ENCODE results near the gene MPPE1.
A peak's percentile ranks its signal among the peaks of the same experiment; 100 is the strongest.
"Not testable (repeated sequence)": the region's sequence is repeated elsewhere in the genome, so short reads cannot be mapped to it uniquely, and the experiment has no call there.

Gene MPPE1

DNA sequence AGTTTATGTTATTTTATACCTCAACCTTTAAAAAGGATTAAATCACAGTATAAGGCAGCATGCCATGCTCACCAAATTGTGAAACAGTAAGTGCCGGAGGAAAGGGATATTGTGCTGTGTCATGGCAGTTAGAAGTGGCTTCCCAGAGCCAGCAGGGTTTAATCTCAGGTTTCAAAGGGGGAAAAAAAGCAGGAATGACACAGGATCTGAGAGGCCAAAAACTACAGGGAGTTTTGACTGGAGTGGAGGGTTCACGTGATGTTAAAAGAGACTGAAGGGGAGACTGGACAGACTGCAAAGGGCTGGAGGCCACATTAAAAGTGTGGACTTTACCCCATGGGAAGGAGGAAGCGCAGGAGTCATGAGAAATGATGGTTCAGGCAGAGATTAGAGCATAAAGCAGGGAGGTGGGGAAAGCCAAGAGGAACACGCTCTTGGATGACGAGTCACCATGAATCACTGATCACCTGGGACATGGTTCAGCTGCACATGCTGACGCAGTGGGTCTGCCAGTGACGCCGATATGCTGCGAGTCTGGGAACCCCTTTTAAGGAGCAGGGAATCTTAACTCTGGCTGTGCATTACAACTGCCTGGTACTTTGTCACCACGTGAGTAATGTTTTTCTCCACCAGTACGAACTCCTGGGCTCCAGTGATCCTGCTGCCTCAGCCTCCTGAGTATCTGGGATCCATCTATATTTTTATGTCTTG lies 50.8 kb downstream of the MPPE1 start:
- DNase-seq (ENCODE audit: low spot score): no peak

DNA sequence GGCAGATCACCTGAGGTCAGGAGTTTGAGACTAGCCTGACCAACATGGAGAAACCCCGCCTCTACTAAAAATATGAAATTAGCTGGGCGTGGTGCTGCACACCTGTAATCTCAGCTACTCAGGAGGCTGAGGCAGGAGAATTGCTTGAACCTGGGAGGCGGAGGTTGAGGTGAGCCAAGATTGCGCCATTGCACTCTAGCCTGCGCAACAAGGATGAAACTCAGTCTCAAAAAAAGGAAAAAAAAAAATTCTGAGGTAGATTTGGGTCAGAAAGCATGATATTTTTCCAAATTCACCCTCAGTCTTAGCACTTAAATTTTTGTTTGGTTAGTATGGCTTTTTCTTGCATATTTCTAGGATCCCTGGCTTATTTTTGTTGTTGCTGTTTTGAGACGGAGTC lies 53.6 kb downstream of the MPPE1 start:
- not testable (repeated sequence) for DNase-seq (ENCODE audit: low spot score)

DNA sequence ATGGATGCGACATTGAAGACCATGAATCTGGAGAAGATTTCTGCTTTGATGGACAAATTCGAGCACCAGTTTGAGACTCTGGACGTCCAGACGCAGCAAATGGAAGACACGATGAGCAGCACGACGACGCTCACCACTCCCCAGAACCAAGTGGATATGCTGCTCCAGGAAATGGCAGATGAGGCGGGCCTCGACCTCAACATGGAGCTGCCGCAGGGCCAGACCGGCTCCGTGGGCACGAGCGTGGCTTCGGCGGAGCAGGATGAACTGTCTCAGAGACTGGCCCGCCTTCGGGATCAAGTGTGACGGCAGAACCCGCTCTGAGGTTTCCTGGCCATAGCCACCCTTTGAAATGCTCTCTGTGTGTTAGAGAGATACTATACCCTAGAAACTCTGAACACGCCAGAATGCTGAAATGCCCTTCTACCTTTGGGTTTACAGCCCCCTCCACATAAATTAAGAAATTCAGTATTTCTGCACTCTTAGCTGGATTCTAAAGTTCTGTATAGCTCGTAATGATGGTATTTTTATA lies 56.2 kb downstream of the MPPE1 start:
- DNase-seq (ENCODE audit: low spot score): peak; percentile 37

DNA sequence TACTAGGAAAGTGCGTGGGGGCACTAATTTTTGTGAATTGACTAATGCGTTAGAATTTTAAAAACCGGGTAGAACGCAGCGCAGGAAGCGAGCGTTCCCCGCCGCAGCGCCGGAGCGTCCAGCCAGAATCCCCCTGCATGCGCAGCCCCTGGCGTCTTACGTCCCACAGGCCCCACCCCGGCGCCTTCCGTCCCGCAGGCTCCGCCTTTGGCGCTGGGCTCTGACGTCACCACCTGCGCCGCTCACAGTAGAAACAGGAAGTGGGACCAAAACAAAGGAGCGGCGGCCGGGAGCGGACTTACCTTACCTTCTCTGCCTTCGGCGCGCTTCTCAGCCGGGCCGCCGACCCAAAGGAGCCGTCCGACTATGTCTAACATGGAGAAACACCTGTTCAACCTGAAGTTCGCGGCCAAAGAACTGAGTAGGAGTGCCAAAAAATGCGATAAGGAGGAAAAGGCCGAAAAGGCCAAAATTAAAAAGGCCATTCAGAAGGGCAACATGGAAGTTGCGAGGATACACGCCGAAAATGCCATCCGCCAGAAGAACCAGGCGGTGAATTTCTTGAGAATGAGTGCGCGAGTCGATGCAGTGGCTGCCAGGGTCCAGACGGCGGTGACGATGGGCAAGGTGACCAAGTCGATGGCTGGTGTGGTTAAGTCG lies 56.8 kb downstream of the MPPE1 start, which contains the start of gene CHMP1B:
TSS of gene CHMP1B (plus strand) at position 268 of the 660 bp plus-strand sequence. CDS start at position 367, 99 bp downstream.
- DNase-seq (ENCODE audit: low spot score): peak; percentile 97

DNA sequence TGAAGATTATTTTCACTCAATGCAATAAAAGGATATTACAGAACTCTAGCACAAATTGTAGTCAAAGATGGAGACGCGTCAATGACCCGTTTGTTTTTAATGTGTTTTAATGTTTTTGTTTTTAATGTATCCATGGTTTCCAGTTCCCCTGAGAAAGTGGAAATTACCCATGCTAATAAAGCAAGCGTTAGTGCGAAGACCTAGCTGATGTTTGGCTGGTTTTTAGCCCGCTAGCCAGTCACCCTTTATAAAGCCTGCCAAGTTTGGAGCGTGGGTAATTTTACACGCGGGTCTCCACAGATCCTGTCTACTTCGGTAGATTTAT lies 57.3 kb downstream of the MPPE1 start:
- DNase-seq (ENCODE audit: low spot score): no peak

DNA sequence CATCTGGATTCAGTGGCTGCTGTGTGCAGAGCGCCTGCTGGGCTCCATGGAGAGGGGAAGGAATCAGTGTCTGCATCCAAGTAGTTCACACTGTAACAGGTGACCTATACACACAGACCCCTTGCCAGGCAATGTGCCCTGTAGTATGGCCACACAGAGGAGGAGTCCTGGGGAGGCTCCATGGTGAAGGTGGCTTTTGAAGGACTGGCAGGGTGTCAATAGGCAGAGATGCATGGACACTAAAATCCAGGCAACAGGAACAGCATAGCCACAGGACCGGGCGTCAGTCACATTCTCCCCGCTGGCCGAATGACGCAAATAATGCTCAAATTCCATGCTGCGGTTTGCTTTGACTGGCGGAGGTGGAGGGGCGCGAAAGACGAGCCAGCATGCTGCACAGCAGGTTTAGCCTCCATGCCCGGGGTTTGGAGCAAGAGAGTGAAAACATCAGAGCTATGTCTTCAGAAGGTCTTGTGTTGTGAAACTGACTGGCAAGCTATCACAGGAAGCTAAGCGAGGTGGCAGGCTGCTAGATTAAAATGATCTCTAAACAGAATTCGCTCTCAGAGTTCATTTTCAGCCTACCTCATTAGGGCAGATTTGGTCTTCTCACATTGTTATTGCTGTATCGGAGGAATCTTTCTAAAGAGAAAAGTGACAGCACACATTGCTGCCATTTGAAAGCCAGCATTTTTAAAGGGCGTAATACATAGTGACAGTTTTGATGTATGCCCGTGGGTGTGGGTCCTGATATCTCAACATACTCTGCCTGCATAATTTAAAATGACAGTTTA lies 58.1 kb downstream of the MPPE1 start:
- DNase-seq (ENCODE audit: low spot score): peak; percentile 30

DNA sequence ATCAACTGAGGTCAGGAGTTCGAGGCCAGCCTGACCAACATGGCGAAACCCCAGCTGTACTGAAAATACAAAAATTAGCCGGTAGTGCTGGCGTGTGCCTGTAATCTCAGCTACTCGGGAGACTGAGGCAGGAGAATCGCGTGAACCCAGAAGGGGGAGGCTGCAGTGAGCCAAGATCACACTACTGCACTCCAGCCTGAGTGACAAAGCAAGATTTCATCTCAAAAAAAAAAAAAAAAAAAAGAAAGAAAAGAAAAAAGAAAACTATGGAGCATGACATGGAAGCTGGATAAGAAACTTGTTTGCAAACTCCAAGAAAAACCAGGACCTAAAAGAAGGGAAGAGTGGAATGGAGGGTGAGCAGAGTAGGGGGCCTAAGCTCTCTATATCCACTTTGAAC lies 58.8 kb downstream of the MPPE1 start:
- DNase-seq (ENCODE audit: low spot score): no peak

DNA sequence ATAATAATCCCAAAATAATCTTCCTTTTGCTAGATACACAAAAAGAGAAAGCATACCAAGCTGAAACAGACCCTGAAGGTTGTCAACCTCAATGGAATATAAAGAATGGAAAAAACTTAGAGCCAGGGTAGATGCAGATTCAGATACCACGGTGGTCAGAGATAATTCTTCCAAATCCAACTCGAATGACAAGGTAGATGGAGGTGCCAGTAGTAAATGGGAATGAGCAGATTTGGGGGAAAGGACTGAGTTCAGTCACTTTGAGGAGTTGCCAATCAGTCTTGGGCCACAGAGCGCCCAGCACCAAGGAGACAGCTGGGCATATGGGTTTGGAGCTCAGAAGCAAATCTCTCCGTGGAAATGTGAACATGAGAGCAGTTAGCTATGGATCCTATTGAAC lies 60.3 kb downstream of the MPPE1 start:
- no peak for DNase-seq (ENCODE audit: low spot score)

DNA sequence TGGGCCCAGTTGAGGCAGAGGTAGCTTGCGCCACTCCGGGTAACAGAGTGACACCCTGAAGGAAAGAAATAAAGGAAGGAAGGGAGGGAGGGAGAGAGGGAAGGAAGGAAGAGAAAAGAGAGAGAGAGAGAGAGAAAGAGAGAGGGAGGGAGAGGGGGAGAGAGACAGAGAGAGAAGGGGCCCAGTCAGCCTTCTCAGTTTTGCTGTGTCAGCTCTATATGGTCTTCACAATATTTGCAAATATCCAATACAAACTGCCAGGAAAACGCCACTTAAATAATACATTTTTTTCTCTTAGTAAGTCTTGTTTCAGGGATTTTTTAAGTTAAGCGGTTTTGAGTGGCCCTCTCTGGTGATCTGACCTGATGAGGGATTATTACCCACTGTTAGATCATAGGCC lies 62.5 kb downstream of the MPPE1 start:
- DNase-seq (ENCODE audit: low spot score): no peak

DNA sequence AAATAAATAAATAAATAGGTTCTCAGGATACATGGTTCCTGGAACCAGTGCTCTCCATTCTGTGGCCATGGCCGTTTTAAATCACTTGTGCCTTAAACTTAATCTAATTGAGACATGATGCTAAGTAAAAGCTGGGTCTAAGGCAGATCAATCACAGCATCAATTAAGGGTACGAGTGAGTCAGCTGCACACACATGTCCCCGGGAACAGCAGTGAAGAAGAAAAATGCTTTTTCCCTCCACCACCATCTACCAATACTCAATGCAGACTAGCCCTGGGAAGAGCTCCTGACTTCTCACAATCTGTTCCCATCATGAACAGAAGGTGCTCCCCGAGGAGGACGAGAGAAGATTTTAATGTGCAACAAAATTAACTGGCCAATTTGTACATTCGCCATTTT lies 63.7 kb downstream of the MPPE1 start:
- DNase-seq (ENCODE audit: low spot score): no peak

DNA sequence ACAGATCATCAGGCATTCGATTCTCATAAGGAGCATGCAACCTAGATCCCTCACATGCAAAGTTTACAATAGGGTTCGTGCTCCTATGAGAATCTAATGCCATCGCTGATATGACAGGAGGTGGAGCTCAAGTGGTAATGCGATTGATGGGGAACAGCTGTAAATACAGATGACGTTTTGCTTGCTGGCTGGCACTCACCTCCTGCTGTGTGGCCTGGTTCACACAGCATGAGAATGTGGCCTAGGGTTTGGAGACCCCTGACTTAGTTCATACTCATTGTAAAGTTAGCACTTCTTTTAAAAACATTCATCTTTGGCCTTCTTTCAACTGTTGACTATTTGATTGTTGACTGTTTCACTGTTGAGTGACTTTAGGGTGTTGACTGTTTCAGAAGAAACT lies 65.6 kb downstream of the MPPE1 start:
- DNase-seq (ENCODE audit: low spot score): no peak

DNA sequence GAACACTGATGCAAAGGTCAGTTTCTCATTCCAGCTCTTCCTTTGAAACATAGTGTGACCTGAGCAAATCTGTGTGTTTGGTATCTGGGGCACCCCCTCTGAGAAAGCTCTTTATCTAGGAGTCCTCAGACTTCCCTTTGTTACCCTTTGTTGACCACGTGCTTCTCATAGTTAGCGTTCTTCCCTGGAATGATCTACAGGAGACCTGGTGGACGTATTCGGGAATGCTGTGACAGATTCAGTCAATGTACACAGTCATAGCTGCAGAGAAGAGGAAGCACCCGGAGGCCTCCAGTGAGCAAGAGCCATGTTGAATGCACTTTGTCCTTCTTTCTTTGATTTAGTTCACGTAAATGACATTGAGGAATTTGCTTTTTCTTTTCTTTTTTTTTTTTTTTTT lies 67.6 kb downstream of the MPPE1 start:
- DNase-seq (ENCODE audit: low spot score): no peak

DNA sequence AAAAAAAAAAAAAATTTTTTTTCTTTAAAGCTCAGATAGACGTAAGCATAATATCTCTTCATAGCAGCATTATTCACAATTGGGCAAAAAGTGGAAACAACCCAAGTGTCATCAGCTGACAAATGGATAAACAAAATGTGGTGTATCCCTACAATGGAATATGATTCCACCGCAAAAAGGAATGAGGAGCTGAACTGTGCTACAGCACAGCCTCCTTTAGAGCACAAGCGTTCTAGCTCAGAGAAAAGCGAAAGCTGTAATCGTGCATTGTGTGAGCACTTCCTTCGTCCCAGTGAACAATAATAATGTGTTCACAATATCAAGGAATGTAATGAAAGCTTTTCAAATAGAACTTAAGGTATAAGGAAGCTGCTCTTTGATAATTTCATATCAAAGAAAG lies 68.6 kb downstream of the MPPE1 start:
- DNase-seq (ENCODE audit: low spot score): no peak

DNA sequence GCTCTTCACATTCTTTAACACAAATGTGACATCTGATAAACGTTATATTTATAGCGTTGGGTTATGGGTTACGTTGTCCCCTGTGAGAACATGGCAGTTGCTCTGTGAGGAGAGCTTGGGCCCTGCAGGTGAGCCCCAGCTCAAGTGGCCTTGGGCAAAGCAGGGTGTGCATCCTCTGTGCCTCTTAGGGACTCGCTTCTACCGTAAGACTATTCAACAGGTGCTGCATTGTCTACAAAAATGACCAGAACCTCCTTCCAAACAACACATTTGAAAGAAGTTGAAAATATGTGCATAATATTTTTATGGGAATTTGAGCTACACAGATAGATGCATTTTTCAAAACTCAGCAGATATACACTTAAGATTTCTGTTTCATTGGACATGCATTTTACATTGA lies 73.3 kb downstream of the MPPE1 start:
- no peak for DNase-seq (ENCODE audit: low spot score)
